HG02840 (cell line): ENCODE results near the gene FCF1.
"Not testable (repeated sequence)": the region's sequence is repeated elsewhere in the genome, so short reads cannot be mapped to it uniquely, and the experiment has no call there.

ENCODE experiments used
- ATAC-seq: cut with Tn5 transposase; IDR thresholded peaks from one replicate; pipeline ENCODE4 v1.9.1; 2021; ENCODE audit warnings: mild to moderate bottlenecking, moderate library complexity, moderate number of reproducible peaks; ENCODE audit not compliant: unreplicated experiment, low FRiP score

Gene FCF1

DNA sequence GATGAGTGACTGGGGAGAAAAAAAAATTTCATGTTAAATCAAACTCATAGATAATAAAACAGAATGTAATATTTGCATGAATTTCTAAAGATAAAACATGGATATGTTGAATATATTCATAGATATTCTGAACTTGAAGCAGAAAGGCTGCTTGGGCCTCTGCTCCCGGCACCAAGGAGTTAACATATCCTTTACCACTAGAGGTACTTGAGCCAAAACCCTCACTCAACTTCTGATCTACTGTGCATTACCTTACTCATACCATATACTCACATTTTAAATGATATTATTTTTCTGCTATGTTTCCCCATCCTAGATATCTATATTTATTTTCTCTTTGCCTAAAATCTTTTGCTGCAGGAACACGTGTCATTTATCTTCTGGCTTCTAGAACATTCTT lies 15.0 kb upstream of the FCF1 start:
- no peak for ATAC-seq

DNA sequence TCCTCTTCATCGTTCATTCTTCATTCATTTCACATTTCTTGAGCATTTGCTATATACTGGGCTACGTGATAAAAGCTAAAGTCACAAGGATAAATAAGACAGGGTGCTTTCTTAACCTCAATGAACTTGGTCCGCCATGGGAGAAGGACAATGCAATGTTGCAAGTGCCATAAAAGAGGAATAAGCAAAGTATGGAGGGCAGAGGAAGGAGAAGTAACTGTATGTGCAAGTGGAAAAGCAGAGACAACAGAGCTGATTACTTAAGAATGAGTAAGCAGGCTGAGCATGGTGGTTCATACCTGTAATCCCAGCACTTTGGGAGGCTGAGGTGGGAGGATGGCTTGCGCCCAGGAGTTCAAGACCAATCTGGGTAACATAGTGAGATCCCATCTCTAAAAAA lies 14.5 kb upstream of the FCF1 start:
- ATAC-seq: no peak

DNA sequence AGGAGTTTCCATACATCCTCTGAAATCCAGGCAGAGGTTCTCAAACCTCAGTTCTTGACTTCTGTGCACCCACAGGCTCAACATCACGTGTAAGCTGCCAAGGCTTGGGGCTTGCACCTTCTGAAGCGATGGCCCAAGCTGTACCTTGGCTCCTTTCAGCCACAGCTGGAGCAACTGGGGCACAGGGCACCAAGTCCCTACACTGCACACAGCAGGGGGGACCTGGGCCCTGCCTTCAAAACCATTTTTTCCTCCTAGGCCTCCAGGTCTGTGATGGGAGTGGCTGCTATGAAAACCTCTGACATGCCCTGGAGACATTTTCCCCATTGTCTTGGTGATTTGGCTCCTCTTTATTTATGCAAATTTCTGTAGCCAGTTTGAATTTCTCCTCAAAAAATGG lies 10.7 kb upstream of the FCF1 start:
- no peak for ATAC-seq

DNA sequence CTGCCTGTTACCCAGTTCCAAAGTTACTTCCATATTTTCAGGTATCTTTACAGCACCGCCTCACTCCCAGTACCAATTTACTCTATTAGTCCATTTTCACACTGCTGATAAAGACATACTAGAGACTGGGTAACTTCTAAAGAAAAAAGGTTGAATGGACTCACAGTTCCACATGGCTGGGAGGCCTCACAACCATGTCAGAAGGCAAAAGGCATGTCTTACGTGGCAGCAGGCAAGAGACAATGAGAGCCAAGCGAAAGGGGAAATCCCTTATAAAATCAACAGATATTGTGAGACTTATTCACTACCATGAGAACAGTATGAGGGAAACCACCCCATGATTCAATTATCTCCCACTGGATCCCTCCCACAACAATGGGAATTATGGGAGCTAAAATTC lies 9.9 kb upstream of the FCF1 start:
- ATAC-seq: no peak

DNA sequence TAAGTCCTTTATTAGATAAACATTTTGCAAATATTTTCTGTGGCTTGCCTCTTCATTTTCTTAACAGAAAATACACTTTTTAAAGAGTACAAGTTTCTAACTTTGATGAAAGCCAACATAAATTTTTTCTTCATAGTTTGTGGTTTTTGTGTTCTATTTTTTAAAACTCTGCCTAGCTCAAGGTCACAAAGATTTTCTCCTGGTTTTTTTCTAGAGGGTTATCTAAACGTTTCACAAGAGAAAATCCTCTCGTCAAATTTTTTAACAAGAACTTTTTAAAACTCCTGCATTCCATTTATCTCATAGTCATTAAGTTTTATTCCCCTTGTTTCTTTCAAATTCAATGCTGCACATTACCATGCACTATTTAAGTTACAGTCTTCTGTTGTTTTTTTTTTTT lies 8.3 kb upstream of the FCF1 start:
- ATAC-seq: no peak

DNA sequence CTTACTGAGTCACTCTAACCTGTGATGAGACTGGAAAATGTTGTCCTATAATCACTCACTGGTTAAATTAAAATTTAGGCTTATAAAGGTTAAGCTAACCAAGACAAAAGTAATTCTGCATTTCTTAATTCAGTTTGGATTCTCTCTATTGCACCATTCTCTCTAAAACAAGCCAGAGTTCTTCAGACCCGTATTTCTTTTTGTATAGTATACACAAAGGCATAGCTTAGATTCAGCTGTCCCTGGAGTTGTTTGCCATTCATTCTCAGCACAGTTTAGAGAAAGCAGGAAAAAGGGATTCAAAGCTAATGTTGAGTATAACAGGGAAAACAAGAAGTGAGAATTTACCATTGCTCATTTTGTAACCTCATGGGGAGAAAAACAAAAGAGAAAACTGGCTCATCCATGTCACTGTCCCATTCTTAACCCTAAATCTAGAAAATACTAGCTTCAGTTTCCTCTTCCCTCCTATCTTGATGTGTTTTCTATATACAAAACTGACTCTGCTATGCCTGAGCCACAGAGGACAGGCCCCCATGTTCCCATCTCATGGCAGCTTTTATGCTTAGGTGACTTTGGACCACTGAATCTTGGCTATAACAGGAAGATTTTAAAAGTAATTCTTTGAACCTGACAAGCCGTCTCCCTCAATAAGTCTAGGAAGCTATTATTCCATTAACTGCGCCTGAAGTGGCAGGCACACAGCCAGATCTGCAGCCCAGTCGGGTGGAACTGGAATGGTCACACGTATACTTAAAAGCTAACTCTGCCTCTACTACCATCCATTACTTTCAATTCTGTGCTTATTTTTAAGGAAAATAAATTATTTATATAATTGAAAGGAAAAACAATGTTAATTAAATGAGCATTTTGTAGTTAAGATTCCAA lies 7.1 kb upstream of the FCF1 start:
- no peak for ATAC-seq

- no peak for ATAC-seq
Measured at GRCh38 chr14:74710480-74710879, 2.5 kb upstream of the FCF1 start.

DNA sequence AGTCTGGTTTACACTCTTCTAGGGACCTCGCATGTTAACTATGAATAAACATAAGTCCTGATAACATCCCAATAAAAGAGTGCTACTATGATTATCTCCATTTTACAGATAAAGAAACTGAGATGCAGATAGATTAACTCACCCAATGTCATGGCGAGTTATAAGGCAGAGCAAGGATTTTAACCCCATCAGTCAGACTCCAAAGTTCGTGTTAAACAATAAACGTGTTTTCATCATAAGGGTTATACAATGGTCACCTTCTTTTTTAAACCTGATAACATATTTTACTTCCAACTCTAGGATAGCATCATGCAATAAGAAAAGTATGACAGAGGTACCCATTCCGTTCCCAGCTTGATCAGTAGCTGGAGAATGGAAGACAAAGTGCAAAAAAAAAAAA lies 1.3 kb upstream of the FCF1 start:
- no peak for ATAC-seq

- ATAC-seq: no peak
Measured at GRCh38 chr14:74713395-74713735, 421 bp downstream of the FCF1 start.

GRCh38 chr14:74720526-74720925 lies 7.6 kb downstream of the FCF1 start:
- no peak for ATAC-seq

GRCh38 chr14:74723134-74723533 lies 10.2 kb downstream of the FCF1 start:
- no peak for ATAC-seq

DNA sequence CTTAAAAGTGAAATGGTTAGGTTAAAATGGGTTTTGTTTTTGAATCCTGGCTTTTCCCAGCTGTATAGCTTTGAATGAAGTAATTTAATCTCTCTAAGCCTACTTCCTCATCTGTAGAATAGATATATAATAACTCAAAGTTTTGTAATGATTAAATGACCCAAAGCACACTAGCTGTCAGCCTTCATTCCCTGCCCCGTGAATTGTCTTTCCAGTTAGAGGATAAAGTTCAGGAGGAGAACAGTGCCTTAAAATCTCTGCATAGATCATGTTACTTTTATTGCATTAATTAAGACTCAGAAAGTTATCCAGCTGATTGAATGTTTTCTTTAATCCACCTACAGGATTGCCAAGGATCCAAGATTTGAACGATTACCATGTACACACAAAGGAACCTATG lies 19.4 kb downstream of the FCF1 start:
- ATAC-seq: no peak

DNA sequence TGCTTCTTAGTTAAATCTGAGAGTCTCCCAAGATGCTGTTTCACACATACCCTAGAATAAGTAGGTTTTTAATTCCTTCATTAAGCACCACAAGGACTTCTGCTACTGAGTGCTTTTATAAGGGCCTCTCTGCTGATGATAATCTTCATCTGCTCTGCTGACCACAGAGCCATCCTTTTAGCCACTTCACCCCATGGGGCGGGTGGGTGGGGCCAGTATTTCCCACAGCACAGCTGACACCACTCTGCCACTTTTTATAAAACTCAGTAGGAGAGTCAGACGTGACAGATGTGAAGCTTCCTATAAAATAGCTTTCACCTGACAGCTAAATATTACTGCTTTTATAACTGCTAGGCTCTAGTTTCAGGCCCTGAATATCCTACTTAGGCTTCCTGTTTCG lies 20.3 kb downstream of the FCF1 start:
- ATAC-seq: no peak

- ATAC-seq: no peak
Measured at GRCh38 chr14:74735125-74735524, 22.2 kb downstream of the FCF1 start.

DNA sequence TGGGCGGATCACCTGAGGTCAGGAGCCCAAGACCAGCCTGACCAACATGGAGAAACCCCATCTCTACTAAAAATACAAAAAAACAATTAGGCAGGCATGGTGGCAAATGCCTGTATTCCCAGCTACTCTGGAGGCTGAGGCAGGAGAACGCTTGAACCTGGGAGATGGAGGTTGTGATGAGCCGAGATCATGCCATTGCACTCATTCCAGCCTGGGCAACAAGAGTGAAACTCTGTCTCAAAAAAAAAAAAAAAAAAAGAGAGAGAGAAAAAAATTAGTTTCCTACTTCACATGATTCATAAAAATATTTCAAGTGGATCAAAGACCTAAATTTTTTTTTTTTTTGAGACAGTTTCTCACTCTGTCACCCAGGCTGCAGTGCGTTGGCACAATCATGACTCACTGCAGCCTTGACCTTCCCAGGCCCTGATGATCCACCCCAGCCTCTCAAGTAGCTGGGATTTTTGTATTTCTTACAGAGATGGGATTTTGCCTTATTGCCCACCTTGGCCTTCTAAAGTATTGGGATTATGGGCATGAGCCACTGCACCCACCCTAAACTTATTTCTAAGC lies 24.9 kb downstream of the FCF1 start:
- ATAC-seq: no peak

- no peak for ATAC-seq
Measured at GRCh38 chr14:74739293-74740030, 26.5 kb downstream of the FCF1 start.

DNA sequence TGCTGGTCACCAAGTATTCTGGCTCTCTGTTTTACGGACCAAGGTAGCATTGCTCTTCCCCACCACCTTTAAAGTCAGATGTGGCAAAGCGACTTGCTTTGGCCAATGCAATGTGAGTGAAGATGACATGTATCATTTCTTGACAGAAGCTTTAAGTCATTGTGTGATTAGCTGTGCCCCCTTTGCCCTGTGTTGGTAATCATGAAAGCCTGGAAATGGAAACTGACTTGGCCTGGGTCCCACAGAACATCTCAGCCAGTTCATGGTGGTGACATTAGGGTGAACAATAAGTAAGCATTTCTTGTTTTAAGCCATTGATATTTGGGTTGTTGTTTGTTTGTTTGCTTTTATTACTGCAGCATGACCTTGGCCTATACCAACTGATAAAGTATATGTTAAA lies 34.3 kb downstream of the FCF1 start:
- no peak for ATAC-seq

GRCh38 chr14:74754157-74754556 lies 41.2 kb downstream of the FCF1 start:
- no peak for ATAC-seq

GRCh38 chr14:74754899-74755298 lies 42.0 kb downstream of the FCF1 start:
- ATAC-seq: no peak

DNA sequence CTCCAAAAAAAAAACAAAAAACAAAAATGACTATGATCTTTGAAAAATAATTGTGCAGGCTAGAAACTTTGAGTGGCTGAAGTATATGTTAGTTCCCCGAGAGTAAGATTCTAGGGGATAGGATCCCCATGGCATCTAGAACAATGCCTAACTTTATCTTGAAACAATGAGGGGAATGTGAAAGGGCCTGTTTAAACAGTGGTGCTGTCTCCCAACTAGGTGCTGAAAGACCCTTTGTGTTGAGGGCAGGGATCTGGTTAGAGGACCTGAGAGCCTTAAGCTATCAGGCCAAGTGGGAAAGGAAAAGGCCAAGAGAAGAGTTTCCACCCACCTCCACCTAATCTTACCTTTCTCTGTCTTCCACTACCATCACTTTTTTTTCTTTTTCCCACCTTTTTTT lies 43.4 kb downstream of the FCF1 start:
- no peak for ATAC-seq

DNA sequence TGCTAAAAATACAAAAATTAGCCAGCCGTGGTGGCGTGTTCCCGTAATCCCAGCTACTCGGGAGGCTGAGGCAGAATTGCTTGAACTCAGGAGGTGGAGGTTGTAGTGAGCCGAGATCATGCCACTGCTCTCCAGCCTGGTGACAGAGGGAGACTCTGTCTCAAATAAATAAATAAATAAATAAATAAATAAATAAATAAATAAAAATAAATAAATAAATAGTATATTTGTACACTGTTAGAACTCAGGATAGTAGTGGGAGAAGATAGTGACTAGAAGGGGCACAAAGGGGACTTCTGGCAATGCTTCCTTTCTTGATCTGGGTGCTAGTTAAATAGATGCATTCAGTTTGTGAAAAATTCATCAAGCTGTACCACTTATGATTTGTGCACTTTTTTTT lies 45.6 kb downstream of the FCF1 start:
- not testable (repeated sequence) for ATAC-seq
